Hematopoietic multipotent progenitor cell treated with erythropoietin and hydrocortisone succinate and interleukin-3 and kit ligand, for 4 days (in vitro differentiated cells): ENCODE results near the gene LCE1C.

Experiments
- DNase-seq: peaks from one replicate; pipeline ENCODE4 v3.0.0-alpha.2; 2015

The LCE1C gene, protein sequence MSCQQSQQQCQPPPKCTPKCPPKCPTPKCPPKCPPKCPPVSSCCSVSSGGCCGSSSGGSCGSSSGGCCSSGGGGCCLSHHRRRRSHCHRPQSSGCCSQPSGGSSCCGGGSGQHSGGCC

DNA sequence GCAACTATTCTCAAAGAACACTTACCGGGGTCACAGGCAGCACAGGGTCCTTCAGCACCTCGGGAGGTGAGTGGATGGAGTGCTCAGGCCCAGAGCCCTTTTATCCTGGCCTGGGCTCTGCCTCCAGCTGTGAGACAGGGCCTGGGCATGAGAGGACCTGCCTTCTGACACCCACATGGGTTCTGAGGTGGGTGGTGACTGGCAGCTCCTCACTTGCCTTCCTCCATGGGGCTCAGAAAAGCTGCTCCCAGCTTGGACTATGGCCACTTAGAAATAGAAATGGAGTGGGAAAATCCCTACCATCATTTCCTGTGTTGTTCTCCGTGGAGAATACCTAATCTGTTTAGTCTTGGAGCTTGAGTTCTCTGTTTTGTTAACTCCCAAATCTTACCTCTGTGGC, at the start of gene LCE1C:
Gene LCE1C (minus strand): TSS at position 76 of the 400 bp plus-strand sequence. CDS start 1,173 bp downstream, outside the sequence.
- DNase-seq, result no peak

DNA sequence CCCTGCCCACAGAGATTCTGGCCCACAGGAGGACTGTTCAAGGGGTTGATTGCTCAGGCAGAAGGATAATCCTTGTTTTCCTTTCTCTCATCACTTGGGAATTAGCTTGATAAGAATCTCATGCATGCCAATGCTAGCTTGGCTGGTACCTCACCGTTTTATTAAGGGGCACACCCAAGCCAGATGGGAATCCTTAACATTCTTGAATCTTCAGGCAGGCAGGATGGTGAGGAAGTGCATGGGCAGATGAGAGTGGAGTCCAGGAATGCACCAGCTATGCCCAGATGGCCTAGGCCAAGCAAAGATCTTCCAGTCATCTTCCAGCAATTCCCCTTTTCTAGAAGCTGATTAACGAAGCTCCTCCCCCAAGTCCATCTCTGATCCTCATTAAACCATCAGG, 49.2 kb upstream of the LCE1C start:
- no peak for DNase-seq

DNA sequence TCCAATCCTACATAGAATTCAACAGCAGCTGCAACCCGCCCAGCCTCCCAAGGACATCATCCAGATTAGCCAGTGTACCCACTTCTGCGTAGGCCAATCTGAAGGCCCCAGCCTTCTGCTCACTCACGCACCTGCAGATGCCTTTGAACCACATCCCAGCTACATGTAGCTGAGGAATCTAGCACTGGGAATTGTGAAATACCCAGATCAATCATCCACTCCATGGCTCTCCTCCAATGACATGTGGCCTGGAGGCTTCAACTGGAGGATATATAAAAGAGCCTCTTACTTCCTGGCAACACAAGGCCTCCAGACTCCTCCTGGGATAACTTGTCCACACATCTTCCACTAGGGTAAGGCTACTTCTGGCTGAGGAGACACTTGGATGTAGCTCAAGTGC, 36.1 kb upstream of the LCE1C start, which contains the start of gene LCE6A:
Gene LCE6A (plus strand): TSS at position 301 of the 400 bp plus-strand sequence. CDS start 665 bp downstream, outside the sequence.
- DNase-seq, result no peak

DNA sequence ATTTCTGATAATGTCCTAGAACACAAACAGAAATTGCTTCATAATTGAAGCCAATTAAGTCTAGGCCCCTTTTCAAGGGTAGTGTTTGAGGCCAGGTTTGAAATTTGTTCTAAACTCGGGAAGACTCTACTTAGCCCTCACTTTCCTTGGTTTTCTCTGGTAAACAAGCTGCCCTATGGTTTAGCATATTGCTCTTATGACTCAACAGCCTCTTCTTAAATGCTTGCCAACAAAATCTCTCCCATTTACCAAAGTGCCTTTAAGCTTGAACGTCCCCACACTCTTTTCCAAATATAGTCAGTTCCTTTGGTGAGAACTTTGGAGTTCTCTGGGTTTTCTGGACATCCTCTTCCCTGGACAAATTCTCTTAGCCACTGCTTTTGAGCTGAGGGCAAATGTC, 30.4 kb upstream of the LCE1C start:
- DNase-seq, result no peak

DNA sequence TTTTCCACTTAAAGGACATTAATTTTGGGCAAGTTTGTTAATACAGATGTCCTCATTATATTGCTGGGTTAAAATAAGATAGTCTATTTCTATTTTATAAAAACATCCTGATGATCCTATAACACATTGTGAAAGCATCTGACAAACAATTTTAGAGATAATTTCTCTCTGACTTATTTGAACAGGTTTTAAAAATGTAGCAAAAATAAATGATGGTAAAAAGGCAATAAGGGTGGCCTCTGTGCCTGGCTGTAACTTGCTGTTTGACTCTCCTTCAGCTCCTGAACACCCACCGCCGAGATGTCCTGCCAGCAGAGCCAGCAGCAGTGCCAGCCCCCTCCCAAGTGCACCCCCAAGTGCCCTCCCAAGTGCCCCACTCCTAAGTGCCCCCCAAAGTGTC, 20.7 kb upstream of the LCE1C start, which contains the start of gene LCE1A:
Gene LCE1A (plus strand): TSS at position 301 of the 400 bp plus-strand sequence. CDS start 0 bp downstream, at position 301.
- DNase-seq, result no peak

DNA sequence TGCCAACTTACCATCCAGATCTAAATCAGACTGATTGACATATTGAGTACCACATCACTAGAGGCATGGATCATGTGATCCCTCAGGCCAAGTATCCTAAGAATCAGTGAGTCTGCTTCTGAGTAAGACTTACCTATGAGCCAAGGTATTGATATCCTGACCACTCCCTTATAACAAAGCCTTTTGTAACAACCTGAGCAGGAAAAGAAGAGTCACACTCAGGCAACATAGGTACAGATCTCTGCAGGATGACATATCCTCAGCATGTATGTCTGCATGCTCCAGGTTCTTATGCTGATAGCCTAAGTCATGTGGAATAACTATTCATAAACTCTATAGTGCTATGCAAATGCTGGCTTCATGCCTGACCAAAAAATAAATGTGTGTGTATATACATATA, 18.5 kb upstream of the LCE1C start:
- DNase-seq, result no peak

DNA sequence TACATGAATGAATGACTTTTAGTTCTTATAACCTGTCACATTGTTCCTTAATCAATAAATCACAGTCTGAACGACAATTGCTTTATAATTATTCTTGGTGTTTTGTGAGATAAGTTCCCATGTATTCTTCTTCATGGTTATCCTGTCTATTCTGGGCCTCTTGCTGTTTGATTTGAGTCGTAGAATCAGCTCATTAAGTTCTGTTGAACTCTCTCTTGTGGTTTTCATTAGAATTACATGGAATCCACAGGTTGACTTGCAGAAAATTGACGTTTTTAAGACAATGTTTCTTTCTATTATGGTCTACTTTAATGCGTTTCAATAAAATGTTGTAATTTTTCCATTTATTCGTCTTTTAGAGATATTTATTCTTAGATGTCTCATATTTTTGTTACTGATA, 16.8 kb upstream of the LCE1C start:
- no peak for DNase-seq

DNA sequence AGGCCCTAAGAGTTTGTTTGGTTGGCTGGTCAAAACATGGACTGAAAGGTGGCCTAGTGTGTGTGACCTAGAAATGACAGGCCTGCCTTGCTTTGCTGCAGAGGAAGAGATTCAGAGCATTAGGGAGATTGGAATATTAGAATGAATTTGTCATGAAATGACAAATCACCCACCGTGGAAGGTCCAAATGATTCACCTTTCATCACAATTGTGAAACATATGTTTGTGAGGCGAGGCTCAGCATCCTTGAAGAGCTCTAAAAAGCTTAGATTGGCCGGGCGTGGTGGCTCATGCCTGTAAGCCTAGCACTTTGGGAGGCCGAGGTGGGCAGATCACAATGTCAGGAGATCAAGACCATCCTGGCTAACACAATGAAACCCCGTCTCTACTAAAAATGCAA, 10.9 kb upstream of the LCE1C start:
- no peak for DNase-seq

DNA sequence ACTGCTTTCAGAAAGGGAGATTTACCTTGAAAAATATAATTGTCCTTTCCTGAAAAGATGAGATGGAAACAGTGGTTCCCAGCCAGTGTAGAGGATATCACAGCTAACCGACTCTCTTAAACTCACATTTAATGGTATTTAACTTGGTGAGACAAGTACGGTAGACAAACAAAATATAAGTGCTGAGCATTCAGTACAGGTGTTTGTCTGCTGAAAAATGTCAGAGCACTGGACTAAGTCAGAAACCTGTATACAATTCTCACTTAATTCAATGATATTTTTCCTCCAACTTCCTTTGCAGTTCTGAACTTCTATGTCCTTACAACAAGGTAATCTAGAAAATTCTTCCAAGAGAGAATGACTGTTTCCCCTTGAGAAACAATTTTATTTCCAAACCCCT, 5.2 kb upstream of the LCE1C start, which contains the start of gene LCE1B:
Gene LCE1B (plus strand): TSS at position 301 of the 400 bp plus-strand sequence. CDS start 476 bp downstream, outside the sequence.
- no peak for DNase-seq

DNA sequence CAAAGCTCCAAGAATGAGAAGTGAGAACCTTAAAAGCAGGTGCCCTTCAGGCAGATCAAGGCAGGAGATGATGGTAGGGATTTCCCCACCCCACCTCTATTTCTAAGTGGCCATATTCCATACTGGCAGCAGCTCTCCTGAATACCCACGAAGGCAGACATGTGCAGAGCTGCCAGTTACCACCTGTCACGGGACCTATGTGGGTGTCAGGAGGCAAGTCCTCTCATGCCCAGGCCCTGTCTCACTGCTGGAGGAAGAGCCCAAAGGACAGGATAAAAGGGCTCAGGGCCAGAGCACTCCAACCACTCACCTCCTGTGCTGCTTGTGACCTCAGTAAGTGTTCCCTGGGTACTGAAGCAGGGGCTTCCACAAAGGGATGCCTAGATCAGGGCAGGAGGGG, 4.6 kb upstream of the LCE1C start:
- DNase-seq, result no peak

DNA sequence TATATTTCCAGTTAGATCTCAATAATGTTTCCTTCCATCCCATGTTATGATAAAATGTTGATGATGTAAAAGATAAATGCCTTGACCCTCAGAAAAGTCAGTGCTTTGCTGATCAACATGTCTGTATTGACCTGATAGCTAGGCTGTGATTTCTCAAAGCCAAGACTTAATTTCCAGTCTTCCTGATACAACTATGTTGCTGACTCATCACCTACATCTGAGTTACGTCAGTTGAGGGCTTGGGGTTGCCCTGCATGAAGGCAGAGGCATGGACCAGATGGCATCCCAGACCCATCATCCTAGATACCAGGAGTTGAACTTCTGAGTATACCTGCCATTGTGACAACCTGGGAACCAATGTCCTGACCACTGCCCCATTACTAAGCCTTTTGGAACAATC, 5.1 kb downstream of the LCE1C start:
- no peak for DNase-seq

DNA sequence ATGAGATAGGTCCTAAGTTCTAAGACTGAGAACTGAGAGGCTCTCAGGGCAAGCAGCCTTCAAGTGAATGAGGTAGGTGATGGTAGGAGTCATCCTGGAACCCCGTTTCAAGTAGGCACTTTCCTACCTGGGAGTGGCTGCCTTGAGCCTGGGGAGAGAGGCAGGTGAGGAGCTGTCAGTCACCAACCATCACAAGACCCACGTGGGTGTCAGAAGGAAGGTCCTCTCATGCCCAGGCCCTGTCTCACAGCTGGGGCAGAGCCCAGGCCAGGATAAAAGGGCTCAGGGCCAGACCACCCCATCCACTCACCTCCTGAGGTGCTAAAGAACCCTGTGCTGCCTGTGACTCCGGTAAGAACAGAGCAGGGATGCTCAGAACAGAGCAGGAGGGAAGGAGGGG, 10.0 kb downstream of the LCE1C start, which contains the start of gene LCE1D:
Gene LCE1D (plus strand): TSS at position 301 of the 400 bp plus-strand sequence. CDS start 1,074 bp downstream, outside the sequence.
- no peak for DNase-seq

DNA sequence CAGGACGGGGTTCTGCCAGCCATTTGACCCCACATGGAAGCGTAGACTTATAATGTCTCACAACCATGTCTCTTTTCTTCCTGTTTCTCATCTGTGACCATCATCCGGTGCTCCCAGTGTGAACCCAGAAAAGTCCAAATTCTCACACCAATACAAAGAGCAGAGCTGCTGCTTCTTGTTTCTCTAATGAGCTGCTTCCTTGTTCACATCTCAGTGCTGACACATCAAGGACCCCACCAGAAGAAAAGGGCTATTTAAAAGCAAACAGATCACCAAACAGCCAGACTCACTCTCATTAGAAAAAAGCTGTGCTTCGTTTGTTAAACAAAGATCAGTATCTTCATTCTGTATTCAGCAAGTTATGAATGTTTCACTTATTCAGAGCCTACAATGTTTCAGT, 10.8 kb downstream of the LCE1C start:
- DNase-seq, result no peak

DNA sequence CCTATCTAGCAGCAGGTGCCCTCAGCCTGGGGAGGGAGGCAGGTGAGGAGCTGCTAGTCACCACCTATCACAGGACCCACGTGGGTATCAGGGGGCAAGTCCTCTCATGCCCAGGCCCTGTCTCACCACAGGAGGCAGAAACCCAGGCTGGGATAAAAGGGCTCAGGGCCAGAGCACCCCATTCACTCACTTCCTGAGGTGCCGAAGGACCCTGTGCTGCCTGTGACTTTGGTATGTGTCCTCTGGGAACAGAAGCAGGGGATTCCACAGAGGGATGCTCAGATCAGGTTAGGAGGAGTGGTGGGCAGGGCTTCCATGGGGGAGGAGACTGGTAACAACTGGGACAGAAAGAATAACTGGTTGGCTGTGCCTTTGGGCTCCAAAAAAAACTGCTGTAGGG, 20.4 kb downstream of the LCE1C start, which contains the start of gene LCE1E:
Gene LCE1E (plus strand): TSS at position 181 of the 400 bp plus-strand sequence. CDS start 1,043 bp downstream, outside the sequence.
- DNase-seq, result no peak

DNA sequence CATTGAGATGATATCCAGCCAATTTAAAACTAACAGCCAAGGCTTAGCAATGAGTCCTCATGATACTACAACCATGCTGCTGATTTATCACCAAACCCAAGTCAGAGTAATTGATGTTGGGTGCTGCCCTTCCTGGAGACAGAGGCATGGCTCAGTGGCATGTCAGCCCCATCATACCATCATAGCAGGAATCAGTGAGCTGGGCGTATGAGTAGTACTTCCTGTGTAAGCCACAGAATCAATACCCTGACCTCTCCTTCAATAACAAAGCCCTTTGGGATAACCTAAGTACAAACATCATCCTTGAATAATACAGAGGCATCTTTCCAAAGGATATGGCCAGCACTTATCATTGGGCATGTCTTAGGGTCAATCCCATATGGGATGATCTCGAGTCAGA, 23.4 kb downstream of the LCE1C start:
- DNase-seq, result no peak

DNA sequence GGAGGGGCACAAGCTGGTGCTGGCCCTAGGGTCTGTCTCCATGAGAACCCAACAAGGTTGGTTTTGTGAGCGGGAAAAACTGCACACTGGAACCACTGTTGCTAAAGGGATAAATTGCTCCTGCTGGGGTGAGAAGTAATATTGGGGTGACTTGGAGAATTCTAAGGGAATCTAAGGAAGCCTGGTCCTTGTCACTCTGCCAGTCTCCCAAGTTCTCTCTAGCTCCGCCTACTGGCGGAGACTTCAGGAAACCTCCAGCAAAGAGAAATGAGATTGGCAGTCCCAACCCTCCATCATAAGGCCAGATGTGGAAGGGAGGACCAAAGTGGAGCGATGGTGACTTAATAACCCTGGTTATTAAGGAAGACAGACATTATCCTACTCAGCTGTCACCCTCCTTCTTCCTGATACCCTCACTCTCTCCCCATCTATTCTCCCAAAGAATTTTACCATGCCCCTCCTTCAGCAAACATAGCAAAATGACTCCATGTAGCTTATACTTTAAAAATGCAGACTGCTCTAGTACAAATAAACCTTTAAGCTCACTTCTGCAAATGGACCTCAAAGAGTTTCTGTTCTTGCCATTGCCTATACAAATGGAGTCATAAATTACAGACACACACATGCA, 28.8 kb downstream of the LCE1C start:
- DNase-seq, result peak; percentile 47

DNA sequence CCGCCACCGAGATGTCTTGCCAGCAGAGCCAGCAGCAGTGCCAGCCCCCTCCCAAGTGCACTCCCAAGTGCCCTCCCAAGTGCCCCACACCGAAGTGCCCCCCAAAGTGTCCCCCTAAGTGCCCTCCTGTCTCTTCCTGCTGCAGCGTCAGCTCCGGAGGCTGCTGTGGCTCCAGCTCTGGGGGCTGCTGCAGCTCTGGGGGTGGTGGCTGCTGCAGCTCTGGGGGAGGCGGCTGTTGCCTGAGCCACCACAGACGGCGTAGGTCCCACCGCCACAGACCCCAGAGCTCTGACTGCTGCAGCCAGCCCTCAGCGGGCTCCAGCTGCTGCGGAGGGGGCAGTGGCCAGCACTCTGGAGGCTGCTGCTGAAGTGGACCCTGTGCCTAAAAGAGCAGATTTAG, 30.1 kb downstream of the LCE1C start:
- no peak for DNase-seq

DNA sequence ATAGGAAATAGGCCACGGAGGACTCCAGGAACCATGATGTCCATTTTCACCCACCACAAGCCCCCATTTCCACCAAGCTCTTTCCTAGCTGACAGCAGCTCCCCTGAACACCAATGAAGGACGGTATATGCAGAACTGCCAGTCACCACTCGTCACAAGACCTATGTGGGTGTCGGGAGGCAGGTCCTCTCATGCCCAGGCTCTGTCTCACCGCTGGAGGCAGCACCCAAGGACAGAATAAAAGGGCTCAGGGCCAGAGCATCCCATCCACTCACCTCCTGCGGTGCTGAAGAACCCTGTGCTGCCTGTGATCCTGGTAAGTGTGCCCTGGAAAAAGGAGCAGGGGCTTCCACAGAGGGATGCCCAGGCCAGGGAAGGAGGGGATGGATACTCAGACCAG, 31.6 kb downstream of the LCE1C start, which contains the start of gene LCE1F:
Gene LCE1F (plus strand): TSS at position 266 of the 400 bp plus-strand sequence. CDS start 1,232 bp downstream, outside the sequence.
- DNase-seq, result no peak

DNA sequence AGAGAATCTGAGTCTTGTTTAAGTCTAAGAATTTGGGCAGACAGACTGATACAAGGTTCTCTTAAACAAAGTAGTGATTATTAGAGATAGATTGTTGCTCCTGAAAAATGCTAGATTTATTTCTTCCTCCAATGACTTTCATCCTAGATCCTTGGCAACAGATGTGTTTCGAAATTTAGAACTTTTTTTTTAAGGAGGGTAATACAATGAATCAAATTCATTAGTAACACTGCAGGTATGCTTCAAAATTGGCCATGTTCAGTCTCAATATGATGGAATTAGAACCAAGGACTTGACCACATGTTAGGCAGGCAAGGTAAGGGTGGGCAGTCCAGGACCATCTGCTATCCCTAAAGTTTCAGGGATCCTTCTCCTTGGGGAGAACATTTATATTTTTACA, 36.0 kb downstream of the LCE1C start:
- DNase-seq, result no peak

DNA sequence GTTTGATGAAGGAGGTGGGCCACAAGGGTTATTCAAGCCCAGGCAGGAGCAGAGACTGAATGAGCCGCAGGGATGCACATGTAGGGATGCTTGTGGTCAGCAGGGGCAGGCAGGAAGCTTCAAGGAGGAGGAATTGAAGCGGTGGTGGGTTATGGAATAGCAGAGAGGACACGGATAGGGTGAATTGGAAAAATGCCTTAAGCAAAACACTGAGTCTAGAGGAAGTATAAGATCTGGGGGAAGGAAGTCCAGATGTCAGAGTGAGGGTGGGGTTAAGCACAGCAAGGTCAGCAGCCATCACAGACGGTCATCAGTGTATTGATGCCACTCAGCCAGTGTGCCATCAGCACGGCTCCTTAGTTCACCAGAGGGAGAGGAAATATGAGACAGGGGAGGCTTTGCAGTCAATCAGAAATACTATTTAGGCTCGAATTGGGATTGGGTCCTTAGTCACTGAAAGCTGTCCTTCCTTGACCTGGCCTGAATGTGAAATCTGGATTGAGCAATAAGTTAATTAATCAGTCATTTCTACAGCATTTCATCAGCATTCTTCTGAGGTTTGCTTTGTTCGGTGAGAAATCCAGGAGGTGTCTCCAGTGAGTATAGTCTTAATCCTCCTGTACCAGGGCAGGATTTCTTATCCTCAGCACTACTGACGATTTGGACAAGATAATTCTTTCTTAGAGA, 37.5 kb downstream of the LCE1C start:
- DNase-seq, result no peak

DNA sequence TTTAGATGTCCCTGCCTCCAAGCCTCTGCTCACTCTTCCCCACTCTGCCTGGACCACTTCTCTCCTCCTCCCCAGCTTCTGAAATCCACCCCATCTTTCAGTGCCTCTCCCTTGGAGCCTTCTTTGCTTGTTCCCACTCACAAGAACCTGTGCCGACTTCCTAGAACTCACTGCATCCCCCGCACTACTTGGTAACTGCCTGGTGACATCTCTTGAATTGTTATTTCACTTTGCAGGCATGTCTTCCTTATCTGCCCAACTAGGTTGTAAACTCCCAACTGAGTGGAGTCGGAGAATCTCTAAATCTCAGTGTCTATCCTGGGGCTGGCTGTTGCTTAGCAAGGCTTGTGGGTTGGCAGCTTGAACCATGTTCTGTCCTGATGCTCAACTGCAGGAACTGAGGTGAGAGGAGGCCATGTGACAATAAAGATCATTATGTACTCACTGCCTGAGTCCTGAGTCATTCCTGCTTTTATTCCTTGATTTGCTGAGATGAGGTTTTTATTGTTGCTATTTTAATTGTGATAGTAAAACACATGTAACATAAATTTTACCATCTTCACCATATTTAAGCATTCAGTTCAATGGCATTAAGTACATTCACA, 44.7 kb downstream of the LCE1C start:
- DNase-seq, result no peak

DNA sequence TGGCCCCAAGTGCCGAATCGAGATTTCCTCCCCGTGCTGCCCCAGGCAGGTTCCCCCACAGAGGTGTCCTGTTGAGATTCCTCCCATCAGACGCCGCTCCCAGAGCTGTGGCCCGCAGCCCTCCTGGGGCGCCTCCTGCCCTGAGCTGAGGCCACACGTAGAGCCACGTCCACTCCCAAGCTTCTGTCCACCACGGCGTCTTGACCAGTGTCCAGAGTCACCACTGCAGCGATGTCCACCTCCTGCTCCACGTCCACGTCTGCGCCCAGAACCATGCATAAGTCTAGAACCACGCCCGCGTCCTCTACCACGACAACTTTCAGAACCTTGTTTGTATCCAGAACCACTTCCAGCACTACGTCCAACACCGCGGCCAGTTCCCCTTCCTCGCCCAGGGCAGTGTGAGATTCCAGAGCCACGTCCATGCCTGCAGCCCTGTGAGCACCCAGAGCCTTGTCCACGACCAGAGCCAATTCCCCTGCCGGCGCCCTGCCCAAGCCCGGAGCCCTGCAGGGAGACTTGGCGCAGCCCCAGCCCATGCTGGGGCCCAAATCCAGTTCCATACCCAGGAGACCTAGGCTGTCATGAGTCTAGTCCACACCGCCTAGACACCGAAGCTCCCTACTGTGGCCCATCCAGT, 45.8 kb downstream of the LCE1C start:
- no peak for DNase-seq
